Measurements from ENCODE around the gene FAM98C.

- TF ChIP-seq EZH2 (IDR thresholded peaks at IDR 0.05; ENCODE audit: insufficient read depth, poor library complexity, severe bottlenecking) (no peak), EZH2phosphoT487 (IDR thresholded peaks at IDR 0.05; ENCODE audit: insufficient read depth, low read depth) (no peak)
Measured at GRCh38 chr19:38429055-38429810, 26.3 kb downstream of the FAM98C start.

Measured in GM23248 (cell line).